ENCODE results near the gene CCL18. TPM values are rescaled to one million over a fixed set of nuclear protein-coding genes. Genes with fewer than 3 reads are reported as not detected.

CCL18 gene
- polyA plus RNA-seq, 2 of the 4 experiments (the other 2 are of a cell fraction): not detected

Small RNA genes lying within 50 kb of the gene (small RNA-seq; reads per million reads assigned to genes)
- 0 reads per million in 6 experiments for gene RN7SL301P

Other genes with a start within 250 kb of the CCL18 start
- gene HEATR9, start 195.4 kb upstream of the CCL18 start, polyA plus RNA-seq (2011; rRNA removed): not detected in 2 replicates
- not detected in 3 replicates for gene HEATR9, start 195.4 kb upstream of the CCL18 start, polyA plus RNA-seq (2017; fragmentation: RNase III; extraction: RNeasy Plus Mini Kit Qiagen cat#74134 plus additional on column Dnase treatment)
- 0.31 and 1.0 TPM in 2 replicates for gene CCL5, start 183.9 kb upstream of the CCL18 start, polyA plus RNA-seq (2011; rRNA removed)
- gene CCL5, start 183.9 kb upstream of the CCL18 start, polyA plus RNA-seq (2017; fragmentation: RNase III; extraction: RNeasy Plus Mini Kit Qiagen cat#74134 plus additional on column Dnase treatment): 0.12 to 0.17 TPM in 2 of 3 replicates, not detected in the other
- gene RDM1, start 133.5 kb upstream of the CCL18 start, polyA plus RNA-seq (2011; rRNA removed): 3.9 and 4.6 TPM in 2 replicates
- gene RDM1, start 133.5 kb upstream of the CCL18 start, polyA plus RNA-seq (2017; fragmentation: RNase III; extraction: RNeasy Plus Mini Kit Qiagen cat#74134 plus additional on column Dnase treatment): 3.3 to 4.3 TPM (median 3.6 TPM) in 3 replicates
- not detected in 2 replicates for gene LYZL6, start 120.6 kb upstream of the CCL18 start, polyA plus RNA-seq (2011; rRNA removed)
- gene LYZL6, start 120.6 kb upstream of the CCL18 start, polyA plus RNA-seq (2017; fragmentation: RNase III; extraction: RNeasy Plus Mini Kit Qiagen cat#74134 plus additional on column Dnase treatment): not detected in 3 replicates
- not detected in 2 replicates for gene CCL16, start 82.8 kb upstream of the CCL18 start, polyA plus RNA-seq (2011; rRNA removed)
- gene CCL16, start 82.8 kb upstream of the CCL18 start, polyA plus RNA-seq (2017; fragmentation: RNase III; extraction: RNeasy Plus Mini Kit Qiagen cat#74134 plus additional on column Dnase treatment): not detected in 3 replicates
- gene CCL14, start 77.5 kb upstream of the CCL18 start, polyA plus RNA-seq (2011; rRNA removed): not detected in 2 replicates
- not detected in 3 replicates for gene CCL14, start 77.5 kb upstream of the CCL18 start, polyA plus RNA-seq (2017; fragmentation: RNase III; extraction: RNeasy Plus Mini Kit Qiagen cat#74134 plus additional on column Dnase treatment)
- gene CCL15, start 62.7 kb upstream of the CCL18 start, polyA plus RNA-seq (2011; rRNA removed): 0.10 TPM in 1 of 2 replicates, not detected in the other
- not detected in 3 replicates for gene CCL15, start 62.7 kb upstream of the CCL18 start, polyA plus RNA-seq (2017; fragmentation: RNase III; extraction: RNeasy Plus Mini Kit Qiagen cat#74134 plus additional on column Dnase treatment)
- gene CCL23, start 46.3 kb upstream of the CCL18 start, polyA plus RNA-seq (2011; rRNA removed): not detected in 2 replicates
- gene CCL23, start 46.3 kb upstream of the CCL18 start, polyA plus RNA-seq (2017; fragmentation: RNase III; extraction: RNeasy Plus Mini Kit Qiagen cat#74134 plus additional on column Dnase treatment): not detected in 3 replicates
- gene CCL3, start 25.9 kb downstream of the CCL18 start, polyA plus RNA-seq (2011; rRNA removed): not detected in 2 replicates
- gene CCL3, start 25.9 kb downstream of the CCL18 start, polyA plus RNA-seq (2017; fragmentation: RNase III; extraction: RNeasy Plus Mini Kit Qiagen cat#74134 plus additional on column Dnase treatment): not detected in 3 replicates
- gene CCL4, start 39.6 kb downstream of the CCL18 start, polyA plus RNA-seq (2011; rRNA removed): not detected in 2 replicates
- gene CCL4, start 39.6 kb downstream of the CCL18 start, polyA plus RNA-seq (2017; fragmentation: RNase III; extraction: RNeasy Plus Mini Kit Qiagen cat#74134 plus additional on column Dnase treatment): not detected in 3 replicates
- gene TBC1D3B, start 112.4 kb downstream of the CCL18 start, polyA plus RNA-seq (2011; rRNA removed): 1.2 and 1.5 TPM in 2 replicates
- gene TBC1D3B, start 112.4 kb downstream of the CCL18 start, polyA plus RNA-seq (2017; fragmentation: RNase III; extraction: RNeasy Plus Mini Kit Qiagen cat#74134 plus additional on column Dnase treatment): 4.7 to 5.9 TPM (median 5.6 TPM) in 3 replicates
- gene CCL3L1, start 132.5 kb downstream of the CCL18 start, polyA plus RNA-seq (2011; rRNA removed): not detected in 2 replicates
- not detected in 3 replicates for gene CCL3L1, start 132.5 kb downstream of the CCL18 start, polyA plus RNA-seq (2017; fragmentation: RNase III; extraction: RNeasy Plus Mini Kit Qiagen cat#74134 plus additional on column Dnase treatment)
- not detected in 2 replicates for gene CCL4L2, start 146.8 kb downstream of the CCL18 start, polyA plus RNA-seq (2011; rRNA removed)
- gene CCL4L2, start 146.8 kb downstream of the CCL18 start, polyA plus RNA-seq (2017; fragmentation: RNase III; extraction: RNeasy Plus Mini Kit Qiagen cat#74134 plus additional on column Dnase treatment): not detected in 3 replicates
- 0.08 TPM in 1 of 2 replicates, not detected in the other for gene TBC1D3I, start 200.3 kb downstream of the CCL18 start, polyA plus RNA-seq (2011; rRNA removed)
- gene TBC1D3I, start 200.3 kb downstream of the CCL18 start, polyA plus RNA-seq (2017; fragmentation: RNase III; extraction: RNeasy Plus Mini Kit Qiagen cat#74134 plus additional on column Dnase treatment): 0.16 to 0.44 TPM (median 0.23 TPM) in 3 replicates